Measurements from ENCODE around the gene INO80B. TPM values are rescaled to one million over a fixed set of nuclear protein-coding genes. Genes with fewer than 3 reads are reported as not detected.
A peak's percentile ranks its signal among the peaks of the same experiment; 100 is the strongest.
"Not testable (repeated sequence)": the region's sequence is repeated elsewhere in the genome, so short reads cannot be mapped to it uniquely, and the experiment has no call there.

Gene INO80B
- total RNA-seq, 1 donor from 2014 or later = 54.5 TPM

DNA sequence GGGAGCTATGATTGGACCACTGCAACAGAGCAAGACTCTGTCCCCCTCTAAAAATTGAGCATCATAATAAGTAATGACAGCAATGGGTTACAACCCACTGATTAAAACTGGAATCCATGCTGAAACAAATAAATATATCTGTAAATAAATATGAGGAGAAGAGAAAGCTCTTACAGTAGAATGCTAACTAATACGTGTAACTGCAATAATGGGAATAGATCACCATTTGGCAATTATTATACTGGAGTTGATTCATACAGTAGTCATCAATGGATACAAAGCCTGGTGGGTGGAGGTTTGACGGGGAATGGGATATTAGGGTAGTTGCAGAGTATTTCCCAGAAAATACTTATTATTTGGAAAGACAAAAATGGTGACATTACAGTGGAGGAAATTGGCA, 6.1 kb upstream of the INO80B start:
- H3K36me3 Mint-ChIP-seq (ENCODE audit: low read depth) = no peaks in the 10 kb centered on the region
- intact Hi-C loops (cut with micrococcal nuclease) = no loop called here
- peaks cover 21% of the 10 kb centered on the region for H3K27me3 Mint-ChIP-seq

DNA sequence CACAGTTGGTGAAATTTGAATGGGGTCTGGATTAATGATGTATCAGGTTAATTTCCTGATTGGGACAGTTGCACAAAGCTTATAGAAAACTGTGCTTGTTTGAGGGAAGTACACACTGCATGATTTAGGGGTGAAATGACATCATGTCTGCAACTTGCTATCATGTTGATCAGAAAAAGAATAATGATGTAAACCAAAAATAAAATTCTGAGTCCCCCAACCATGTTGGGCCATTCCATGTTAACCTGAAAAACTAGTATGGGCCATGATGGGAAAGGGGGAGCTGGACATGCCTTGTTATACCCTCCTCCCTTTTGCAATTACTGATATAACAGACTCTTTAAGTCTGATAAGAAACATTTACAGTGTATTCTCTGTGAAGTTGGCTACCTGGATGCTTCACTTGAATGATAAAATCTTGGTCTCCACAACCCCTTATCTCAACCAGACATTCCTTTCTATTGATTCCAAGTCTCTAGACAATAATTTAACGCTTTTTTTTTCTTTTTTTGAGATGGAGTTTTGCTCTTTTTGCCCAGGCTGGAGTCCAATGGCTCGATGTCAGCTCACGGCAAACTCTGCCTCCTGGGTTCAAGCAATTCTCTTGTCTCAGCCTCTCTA, 4.2 kb upstream of the INO80B start:
- H3K9me3 Mint-ChIP-seq = no peaks in the 10 kb centered on the region
- intact Hi-C loops (cut with micrococcal nuclease) = no loop called here

More for the DNA sequence above, 6.1 kb upstream of the INO80B start:
- Mint-ChIP-seq H3K4me3 (no peak overlapping the region), H3K9me3 (no peaks in the 10 kb centered on the region), H3K4me1 (peaks cover 15% of the 10 kb centered on the region), H3K27ac (no peak overlapping the region)
- no peak for DNase-seq

DNA sequence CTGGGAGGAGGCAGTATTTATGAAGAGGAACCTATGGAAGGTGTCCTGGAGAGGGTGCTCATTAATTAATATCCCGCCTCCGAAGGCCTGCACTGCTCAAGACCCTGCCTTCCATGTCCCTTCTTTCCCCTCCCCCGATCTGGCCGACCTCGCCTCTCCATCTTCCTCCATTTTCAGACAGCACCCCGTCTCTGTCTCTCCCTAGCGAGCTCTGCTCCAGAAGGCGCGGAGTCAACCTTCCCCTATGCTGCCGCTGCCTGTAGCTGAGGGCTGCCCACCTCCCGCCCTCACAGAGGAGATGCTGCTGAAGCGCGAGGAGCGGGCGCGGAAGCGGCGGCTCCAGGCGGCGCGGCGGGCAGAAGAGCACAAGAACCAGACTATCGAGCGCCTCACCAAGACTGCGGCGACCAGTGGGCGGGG, 2.3 kb downstream of the INO80B start:
- peak overlapping the region; percentile 100 for H3K4me3 Mint-ChIP-seq
- DNase-seq = no peak
- H3K9me3 Mint-ChIP-seq = no peaks in the 10 kb centered on the region
- no peaks in the 10 kb centered on the region for H3K27me3 Mint-ChIP-seq
- H3K4me1 Mint-ChIP-seq = peaks cover 60% of the 10 kb centered on the region
- intact Hi-C loops (cut with micrococcal nuclease) = loop anchor here (1.0 to 5.0 kb wide), 3 partner anchors 8 to 1225 kb away; partner anchors contain the start of genes ALMS1, CCT7, MOGS and PRADC1
- peaks cover 38% of the 10 kb centered on the region for H3K36me3 Mint-ChIP-seq (ENCODE audit: low read depth)
- peak overlapping the region; percentile 100 for H3K27ac Mint-ChIP-seq

More for the DNA sequence above, 4.2 kb upstream of the INO80B start:
- Mint-ChIP-seq H3K36me3 (ENCODE audit: low read depth) (peaks cover 10% of the 10 kb centered on the region), H3K4me1 (peaks cover 26% of the 10 kb centered on the region), H3K27ac (no peak overlapping the region), H3K4me3 (no peak overlapping the region), H3K27me3 (peaks cover 6% of the 10 kb centered on the region)
- no peak for DNase-seq

DNA sequence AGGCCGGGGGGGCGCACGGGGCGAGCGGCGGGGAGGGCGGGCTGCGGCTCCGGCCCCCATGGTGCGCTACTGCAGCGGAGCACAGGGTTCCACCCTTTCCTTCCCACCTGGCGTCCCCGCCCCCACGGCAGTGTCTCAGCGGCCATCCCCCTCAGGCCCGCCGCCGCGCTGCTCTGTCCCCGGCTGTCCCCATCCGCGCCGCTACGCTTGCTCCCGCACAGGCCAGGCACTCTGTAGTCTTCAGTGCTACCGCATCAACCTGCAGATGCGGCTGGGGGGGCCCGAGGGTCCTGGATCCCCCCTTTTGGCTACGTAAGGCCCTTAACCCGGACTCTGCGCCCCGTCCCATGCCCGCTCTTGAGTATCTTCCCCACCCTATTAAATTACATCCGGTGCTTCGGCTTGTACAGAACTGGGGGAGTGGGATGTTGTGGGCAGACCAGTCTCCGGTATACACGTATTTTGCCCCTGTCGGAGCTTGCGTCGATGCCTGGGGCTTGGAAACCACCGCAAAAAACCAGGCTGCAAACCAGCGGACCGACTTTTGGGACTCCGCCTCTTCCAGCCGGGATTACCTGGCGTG, 2.8 kb downstream of the INO80B start:
- intact Hi-C loops (cut with micrococcal nuclease) = loop anchor here (1.0 to 5.0 kb wide), 4 partner anchors 8 to 1225 kb away; partner anchors contain the start of genes ALMS1, CCT7, MOGS and MRPL53
- H3K4me3 Mint-ChIP-seq = peak overlapping the region; percentile 100
- H3K9me3 Mint-ChIP-seq = no peaks in the 10 kb centered on the region
- peaks cover 56% of the 10 kb centered on the region for H3K4me1 Mint-ChIP-seq
- H3K27ac Mint-ChIP-seq = peak overlapping the region; percentile 100
- no peaks in the 10 kb centered on the region for H3K27me3 Mint-ChIP-seq
- peak; percentile 93 for DNase-seq
- peaks cover 41% of the 10 kb centered on the region for H3K36me3 Mint-ChIP-seq (ENCODE audit: low read depth)

DNA sequence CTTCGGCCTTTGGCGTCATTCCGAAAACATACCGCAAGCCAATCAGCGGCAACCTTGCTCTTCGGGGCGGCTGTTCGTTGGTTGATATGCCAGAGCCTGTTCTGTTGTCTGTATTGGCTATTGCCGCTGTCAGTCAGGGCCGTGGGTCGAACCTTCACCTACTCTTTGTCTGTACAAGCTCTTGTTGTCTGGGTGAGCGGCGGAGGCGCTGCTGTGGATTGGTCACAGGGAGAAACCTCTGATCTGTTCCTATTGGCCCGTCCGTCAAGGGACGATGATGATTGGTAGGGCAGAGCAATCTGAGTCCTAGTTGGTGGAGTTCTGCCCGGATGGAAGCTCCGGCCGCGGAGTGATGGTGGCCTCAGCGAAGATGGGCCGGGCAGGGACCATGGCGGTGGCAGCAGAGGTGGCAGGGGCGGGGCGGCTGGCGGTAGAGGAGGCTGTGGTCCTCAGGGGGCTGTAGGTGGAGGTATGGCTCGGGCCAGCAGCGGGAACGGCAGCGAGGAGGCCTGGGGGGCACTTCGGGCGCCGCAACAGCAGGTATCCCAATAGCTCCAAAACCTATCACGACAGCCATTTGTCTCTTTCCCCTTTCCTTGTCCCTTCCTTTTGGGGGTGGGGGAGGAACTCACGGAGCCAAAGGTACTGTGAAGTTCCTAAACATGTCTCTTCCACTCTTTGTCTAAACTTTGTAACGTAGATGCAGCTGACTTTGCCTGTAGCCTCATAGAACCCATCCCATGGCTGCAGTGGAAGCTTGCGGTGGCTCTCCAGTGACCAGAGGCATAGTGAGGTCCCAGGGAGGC, 3.4 kb downstream of the INO80B start, which contains the start of gene WBP1:
WBP1 (plus strand) TSS at position 307 of the 806 bp plus-strand sequence; CDS start at position 472, 165 bp downstream.
- Mint-ChIP-seq H3K9me3 (no peaks in the 10 kb centered on the region), H3K27me3 (no peaks in the 10 kb centered on the region), H3K36me3 (ENCODE audit: low read depth) (peaks cover 48% of the 10 kb centered on the region), H3K27ac (peak within 1 kb of the TSS; percentile 100), H3K4me1 (peaks cover 54% of the 10 kb centered on the region), H3K4me3 (peak within 1 kb of the TSS; percentile 100)
- DNase-seq = peak; percentile 99
- intact Hi-C loops (cut with micrococcal nuclease) = loop anchor here (1.0 to 5.0 kb wide), 3 partner anchors 14 to 1226 kb away; partner anchors contain the start of genes ALMS1, CCT7, MRPL53 and PRADC1

DNA sequence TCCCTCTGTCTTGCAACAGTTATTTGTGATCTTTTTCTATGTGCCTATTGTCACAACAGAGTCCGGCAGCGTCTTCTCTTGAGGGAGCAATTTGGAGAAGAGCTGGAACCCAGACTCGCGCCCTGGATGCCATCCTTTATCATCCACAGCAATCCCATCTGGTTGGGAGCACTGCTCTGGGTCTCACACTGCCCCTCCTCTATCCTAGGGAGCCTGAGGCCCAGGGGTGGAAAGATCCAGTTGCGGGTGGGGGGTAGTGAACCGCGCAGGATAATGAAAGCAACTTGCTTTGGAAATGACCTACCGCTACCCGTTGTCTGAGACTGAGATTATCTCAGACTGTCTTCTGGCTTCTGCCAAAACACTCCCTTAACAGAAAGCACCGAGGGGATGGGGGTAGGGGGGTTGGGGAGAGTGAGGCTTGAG, 4.1 kb downstream of the INO80B start:
- H3K36me3 Mint-ChIP-seq (ENCODE audit: low read depth) = peaks cover 50% of the 10 kb centered on the region
- H3K4me1 Mint-ChIP-seq = peaks cover 54% of the 10 kb centered on the region
- DNase-seq = peak; percentile 77
- peak overlapping the region; percentile 100 for H3K4me3 Mint-ChIP-seq
- no peaks in the 10 kb centered on the region for H3K27me3 Mint-ChIP-seq
- H3K9me3 Mint-ChIP-seq = no peaks in the 10 kb centered on the region
- peak overlapping the region; percentile 100 for H3K27ac Mint-ChIP-seq
- intact Hi-C loops (cut with micrococcal nuclease) = loop anchor here (1.0 to 5.0 kb wide), 3 partner anchors 13 to 1227 kb away; partner anchors contain the start of genes ALMS1, CCT7, MRPL53 and PRADC1

DNA sequence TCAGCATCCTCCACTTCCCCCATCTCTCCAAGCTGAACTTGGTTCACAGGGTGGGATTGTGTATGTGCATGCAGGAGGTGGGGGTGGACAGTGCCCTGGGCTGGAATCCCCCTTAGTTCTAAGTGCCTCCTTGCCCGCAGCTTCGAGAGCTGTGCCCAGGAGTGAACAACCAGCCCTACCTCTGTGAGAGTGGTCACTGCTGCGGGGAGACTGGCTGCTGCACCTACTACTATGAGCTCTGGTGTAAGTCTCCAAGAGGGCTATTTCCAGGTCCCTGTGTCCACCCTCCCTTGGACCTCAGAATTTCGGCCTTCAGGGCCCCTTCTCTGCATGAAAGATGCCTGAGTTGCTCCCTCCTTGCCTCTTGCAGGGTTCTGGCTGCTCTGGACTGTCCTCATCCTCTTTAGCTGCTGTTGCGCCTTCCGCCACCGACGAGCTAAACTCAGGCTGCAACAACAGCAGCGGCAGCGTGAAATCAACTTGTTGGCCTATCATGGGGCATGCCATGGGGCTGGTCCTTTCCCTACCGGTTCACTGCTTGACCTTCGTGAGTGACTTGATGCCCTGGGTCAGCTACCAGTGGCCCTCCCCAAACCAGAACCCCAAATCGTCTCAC, 4.7 kb downstream of the INO80B start:
- H3K27me3 Mint-ChIP-seq, H3K9me3 Mint-ChIP-seq, DNase-seq: not testable (repeated sequence)
- Mint-ChIP-seq H3K36me3 (ENCODE audit: low read depth) (peaks cover 52% of the 10 kb centered on the region), H3K27ac (peak overlapping the region; percentile 72), H3K4me1 (peaks cover 53% of the 10 kb centered on the region), H3K4me3 (peak overlapping the region; percentile 100)
- intact Hi-C loops (cut with micrococcal nuclease) = loop anchor here (5.0 kb wide), 2 partner anchors 1072 to 1227 kb away; partner anchors contain the start of genes ALMS1, CCT7 and PRADC1

DNA sequence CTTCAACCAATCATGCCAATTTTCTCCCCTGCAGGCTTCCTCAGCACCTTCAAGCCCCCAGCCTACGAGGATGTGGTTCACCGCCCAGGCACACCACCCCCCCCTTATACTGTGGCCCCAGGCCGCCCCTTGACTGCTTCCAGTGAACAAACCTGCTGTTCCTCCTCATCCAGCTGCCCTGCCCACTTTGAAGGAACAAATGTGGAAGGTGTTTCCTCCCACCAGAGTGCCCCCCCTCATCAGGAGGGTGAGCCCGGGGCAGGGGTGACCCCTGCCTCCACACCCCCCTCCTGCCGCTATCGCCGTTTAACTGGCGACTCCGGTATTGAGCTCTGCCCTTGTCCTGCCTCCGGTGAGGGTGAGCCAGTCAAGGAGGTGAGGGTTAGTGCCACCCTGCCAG, 5.3 kb downstream of the INO80B start:
- H3K27me3 Mint-ChIP-seq; intact Hi-C loops (cut with micrococcal nuclease); H3K9me3 Mint-ChIP-seq; DNase-seq; H3K27ac Mint-ChIP-seq: not testable (repeated sequence)
- H3K36me3 Mint-ChIP-seq (ENCODE audit: low read depth) = peaks cover 47% of the 10 kb centered on the region
- H3K4me3 Mint-ChIP-seq = peak overlapping the region; percentile 100
- H3K4me1 Mint-ChIP-seq = peaks cover 48% of the 10 kb centered on the region

DNA sequence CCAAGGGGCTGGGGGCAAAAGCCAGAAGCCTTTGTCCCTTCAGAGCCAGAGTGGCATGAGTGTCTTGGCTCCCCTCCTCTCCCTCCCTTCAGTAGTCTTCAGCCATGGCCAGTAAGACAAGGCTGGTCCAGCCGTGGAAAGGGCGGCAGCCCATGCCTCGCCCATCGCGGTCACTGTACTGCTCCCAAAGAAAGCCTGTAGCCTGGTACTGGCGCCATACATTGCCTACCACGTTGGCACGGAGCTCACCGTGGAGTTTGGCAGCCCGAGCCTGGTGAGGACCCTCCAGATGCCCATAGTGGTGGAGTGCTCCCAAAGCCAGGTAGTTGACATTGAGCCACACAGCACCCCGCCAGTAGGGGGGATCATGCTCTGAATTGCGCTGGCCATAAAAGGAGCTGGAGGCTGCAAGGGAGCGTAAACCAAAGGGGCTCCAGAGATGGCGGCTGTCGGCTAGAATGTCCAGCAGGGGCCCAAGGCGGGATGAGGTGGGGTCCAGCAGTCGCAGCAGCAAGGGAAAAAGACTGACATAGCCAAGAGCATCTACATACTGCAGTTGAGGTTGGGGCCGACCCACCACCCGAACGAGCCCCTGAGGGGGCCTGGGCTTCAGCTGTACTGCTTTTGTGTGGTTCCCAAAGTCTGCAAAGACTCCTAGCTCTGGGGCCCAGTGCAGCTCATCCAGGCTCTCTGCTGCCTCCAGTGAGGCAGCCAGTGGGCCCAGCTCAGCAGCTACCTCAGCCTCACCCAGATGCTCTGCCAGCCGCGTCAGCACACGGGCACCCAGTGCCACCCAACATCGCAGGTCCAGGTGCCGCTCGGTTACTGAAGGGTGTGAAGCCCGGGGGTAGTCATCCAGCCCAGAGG, 6.5 kb downstream of the INO80B start:
- H3K36me3 Mint-ChIP-seq (ENCODE audit: low read depth) = peaks cover 38% of the 10 kb centered on the region
- no peaks in the 10 kb centered on the region for H3K27me3 Mint-ChIP-seq
- peaks cover 38% of the 10 kb centered on the region for H3K4me1 Mint-ChIP-seq
- intact Hi-C loops (cut with micrococcal nuclease) = no loop called here
- DNase-seq = peak; percentile 72
- H3K27ac Mint-ChIP-seq = no peak overlapping the region
- H3K9me3 Mint-ChIP-seq = no peaks in the 10 kb centered on the region
- no peak overlapping the region for H3K4me3 Mint-ChIP-seq

DNA sequence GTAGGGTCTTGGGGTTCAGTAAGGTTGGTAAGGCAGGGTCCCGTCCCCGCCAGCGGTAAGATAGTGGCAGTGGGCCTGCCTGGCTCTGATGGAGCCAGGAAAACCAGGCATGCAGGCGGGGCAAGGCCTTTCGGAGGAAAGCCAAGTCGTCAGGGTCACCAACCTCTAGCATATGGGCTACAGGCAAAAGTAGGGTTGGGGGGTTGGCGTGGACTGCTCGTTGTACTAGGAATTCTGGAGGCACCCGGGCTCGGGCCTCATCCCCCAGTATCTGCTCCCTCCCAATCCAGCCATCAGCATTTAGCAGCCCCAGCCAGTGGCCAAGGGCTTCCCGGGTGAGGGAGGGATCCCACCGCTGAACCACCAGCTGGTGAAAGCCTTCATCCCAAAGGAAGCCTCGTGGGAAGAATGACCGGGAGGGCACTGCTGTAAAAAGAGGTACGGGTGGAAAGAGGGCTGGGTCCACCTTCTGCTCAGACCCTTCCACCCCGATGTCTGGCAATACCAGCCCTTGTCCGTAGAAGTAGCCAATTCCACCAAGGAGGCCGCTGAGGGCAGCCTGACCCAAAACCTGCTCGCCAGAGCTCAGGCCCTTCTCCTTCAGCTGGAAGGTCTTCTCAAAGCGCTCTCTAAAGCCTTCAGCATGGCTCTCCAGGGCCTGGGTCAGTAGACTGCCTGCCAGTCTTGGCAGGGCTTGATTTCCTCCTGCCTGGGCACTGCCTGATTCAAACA, 7.3 kb downstream of the INO80B start:
- Mint-ChIP-seq H3K9me3 (no peaks in the 10 kb centered on the region), H3K36me3 (ENCODE audit: low read depth) (peaks cover 30% of the 10 kb centered on the region), H3K4me1 (peaks cover 30% of the 10 kb centered on the region), H3K27ac (no peak overlapping the region), H3K27me3 (no peaks in the 10 kb centered on the region), H3K4me3 (no peak overlapping the region)
- no peak for DNase-seq
- intact Hi-C loops (cut with micrococcal nuclease) = no loop called here

DNA sequence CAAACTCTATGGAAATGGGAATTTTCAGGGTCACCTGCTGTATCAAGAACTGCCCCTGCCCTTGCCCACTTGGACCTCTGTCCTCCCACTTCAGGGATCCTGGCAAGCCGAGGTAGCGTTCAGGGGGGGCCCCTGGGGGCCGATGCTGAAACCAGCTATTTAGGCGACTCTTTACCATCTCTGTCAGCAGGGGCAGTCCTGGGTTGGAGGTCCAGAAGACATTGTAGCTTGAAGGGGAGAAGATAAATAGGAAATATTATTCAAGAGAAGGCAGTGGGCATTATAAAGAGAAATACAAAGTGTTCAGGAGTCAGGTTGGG, 7.9 kb downstream of the INO80B start:
- Mint-ChIP-seq H3K36me3 (ENCODE audit: low read depth) (peaks cover 27% of the 10 kb centered on the region), H3K27me3 (no peaks in the 10 kb centered on the region), H3K4me1 (peaks cover 27% of the 10 kb centered on the region), H3K9me3 (no peaks in the 10 kb centered on the region), H3K27ac (no peak overlapping the region), H3K4me3 (peak overlapping the region; percentile 52)
- intact Hi-C loops (cut with micrococcal nuclease) = no loop called here
- DNase-seq = no peak

DNA sequence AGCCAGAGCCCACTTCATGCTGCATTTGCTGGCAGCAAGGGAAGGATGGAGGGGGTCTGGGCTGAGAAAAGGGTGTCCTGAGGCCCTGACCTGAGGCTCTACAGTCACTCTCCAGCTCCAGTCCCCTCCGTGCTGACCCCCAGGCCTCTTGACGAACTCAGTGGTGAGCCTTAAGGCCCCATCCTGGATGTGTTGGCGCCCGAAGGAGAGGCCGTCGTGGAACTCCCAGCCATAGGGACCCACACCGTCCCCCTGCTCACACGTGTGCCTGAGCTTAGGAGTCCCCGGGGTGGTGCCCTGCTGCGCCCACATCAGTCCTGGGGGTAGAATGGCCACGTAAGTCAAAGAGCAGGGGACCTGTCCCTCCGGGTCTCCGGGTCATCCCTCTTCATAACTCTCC, 9.5 kb downstream of the INO80B start:
- peak; percentile 64 for DNase-seq
- Mint-ChIP-seq H3K4me1 (peaks cover 18% of the 10 kb centered on the region), H3K27me3 (no peaks in the 10 kb centered on the region), H3K36me3 (ENCODE audit: low read depth) (peaks cover 25% of the 10 kb centered on the region), H3K27ac (peak overlapping the region; percentile 81), H3K4me3 (peak overlapping the region; percentile 98), H3K9me3 (no peaks in the 10 kb centered on the region)
- intact Hi-C loops (cut with micrococcal nuclease) = no loop called here

All from activated CD4-positive, alpha-beta T cell treated with anti-CD3 and anti-CD28 coated beads, Interleukin-2, amount 10 ng/mL, durations not matched to agents 24 days and 14 days (primary cell).